Measurements from ENCODE around the gene ERFE.

Gene ERFE

DNA sequence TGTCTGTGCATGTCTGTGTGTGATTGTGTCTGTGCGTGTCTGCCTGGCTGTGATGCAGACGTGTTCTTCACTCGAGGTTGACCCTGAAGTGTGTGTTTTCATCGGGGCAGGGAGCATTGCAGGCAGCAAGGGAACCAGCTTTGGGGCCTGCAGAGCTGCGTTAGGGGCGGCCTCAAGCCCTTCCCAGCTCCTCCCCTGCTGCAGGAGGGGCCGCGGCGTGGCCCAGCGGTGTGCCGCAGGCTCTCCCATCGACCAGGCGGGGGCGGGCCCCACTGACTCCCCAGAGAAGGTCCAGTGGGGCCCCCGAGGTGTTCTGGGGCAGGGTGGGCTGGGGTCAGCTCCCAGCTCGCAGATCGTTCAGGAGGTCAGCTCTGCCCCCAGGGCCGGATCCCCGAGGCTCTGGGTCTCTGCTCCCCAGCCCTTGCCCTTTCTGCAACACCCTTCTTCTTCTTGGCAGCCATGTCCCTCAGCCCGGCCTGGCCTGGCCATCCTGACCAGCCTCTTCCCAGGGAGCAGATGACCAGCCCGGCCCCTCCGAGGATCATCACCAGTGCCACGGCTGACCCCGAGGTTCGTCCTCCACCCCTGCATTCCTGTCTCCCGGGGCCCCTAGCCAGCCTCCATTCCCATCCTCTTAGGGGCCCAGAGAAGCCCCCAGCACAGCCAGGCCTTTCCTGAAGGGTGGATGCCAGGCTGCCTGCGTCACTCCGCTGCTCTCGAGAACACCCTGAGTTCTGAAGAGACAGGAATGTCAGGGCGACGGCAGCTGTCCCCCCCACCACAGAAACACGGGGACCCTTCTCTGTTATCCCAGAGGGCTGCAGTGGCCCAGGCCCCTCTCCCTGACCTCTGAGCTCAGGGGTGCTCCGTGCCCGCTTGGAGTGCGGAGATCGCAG, 31.4 kb upstream of the ERFE start:
- peak; percentile 10 for DNase-seq (ENCODE audit: extremely low read depth, low read depth)
- TF ChIP-seq CTCF (IDR thresholded peaks at IDR 0.05; ENCODE audit: low read depth, low read length) = peak; percentile 5; the same call in 1 of the 2 replicates

DNA sequence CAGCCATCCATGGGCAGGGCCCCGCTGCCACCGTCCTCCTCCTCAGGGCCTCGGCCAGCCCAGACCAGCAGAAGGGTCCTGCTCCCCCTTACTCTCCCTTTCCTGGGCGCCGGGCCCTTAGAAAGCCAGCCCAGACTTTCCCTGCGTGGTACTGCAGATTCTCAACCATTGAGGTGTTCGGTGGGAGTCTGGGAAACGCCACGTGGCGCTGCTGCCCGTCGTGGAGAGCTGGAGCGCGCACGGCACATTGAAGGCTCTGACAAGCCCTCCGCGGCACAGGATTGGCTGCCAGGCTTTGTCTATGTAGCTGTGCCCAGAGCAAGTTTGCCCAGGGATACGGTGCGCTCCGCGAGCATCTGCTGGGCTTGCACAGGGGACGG, 30.7 kb upstream of the ERFE start:
- TF ChIP-seq CTCF (IDR thresholded peaks at IDR 0.05; ENCODE audit: low read depth, low read length) = no peak
- DNase-seq (ENCODE audit: extremely low read depth, low read depth) = no peak

DNA sequence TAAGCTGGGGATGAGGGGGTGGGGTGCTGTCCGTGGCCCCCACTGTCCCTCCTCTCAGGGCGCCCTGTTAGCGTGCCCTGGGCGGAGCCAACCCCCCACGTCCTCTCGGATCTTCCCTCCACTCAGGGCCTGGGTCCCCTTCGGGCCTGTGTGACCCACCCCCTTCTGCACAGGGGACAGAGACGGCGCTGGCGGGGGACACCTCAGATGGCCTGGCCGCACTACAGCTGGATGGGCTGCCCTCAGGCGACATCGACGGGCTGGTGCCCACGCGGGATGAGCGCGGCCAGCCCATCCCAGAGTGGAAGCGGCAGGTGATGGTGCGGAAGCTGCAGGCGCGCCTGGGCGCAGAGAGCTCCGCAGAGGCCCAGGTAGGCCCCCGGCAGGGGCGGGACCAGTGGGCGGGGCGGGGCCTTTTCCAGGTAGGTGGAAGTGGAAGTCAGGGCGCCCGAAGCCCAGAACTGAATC, 30.2 kb upstream of the ERFE start:
- no peak for DNase-seq (ENCODE audit: extremely low read depth, low read depth)
- no peak for TF ChIP-seq CTCF (IDR thresholded peaks at IDR 0.05; ENCODE audit: low read depth, low read length)

DNA sequence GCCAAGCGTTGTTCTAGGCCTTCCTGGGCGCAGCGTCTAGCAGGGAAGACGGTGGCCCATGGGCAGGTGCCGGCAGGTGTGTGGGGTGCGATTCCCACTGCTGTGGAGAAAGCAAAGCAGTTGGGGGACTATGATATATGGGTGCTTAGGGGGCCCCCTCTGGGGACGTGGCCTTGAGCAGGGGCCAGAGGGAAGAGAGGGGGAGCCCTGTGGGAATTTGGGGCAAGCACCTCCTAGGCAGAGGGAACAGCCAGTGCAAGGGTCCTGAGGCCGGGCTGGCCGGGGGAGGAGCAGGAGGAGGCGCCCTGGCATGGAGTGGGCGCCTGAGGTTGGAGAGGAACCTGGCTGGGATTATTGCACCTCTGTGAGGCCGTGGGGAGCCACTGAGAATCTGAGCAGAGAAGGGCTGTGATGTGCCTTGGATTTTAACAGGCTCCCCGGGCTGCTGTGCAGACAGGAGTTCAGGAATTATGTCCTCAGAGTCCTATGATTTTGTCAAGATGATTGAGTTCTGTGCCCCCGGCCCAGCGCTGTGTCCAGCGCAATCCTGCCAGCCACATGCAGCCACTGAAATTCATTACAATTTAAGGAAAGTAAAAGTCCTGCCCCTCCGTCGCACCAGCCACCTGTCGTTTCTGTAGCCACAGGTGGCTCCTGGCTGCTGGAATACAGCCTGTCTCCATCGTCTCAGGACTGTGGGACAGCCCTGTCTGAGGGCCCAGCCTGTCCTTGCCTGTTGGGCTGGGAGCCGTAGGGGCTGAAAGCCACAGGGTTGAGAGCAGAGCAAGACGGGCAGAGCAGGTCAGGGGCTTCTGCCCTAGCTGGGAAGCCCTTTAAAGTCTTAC, 29.4 kb upstream of the ERFE start:
- no peak for TF ChIP-seq CTCF (IDR thresholded peaks at IDR 0.05; ENCODE audit: low read depth, low read length)
- no peak for DNase-seq (ENCODE audit: extremely low read depth, low read depth)

- TF ChIP-seq CTCF (IDR thresholded peaks at IDR 0.05; ENCODE audit: low read depth, low read length) = no peak
- no peak for DNase-seq (ENCODE audit: extremely low read depth, low read depth)
These were observed 28.6 kb upstream of the ERFE start for GRCh38 chr2:238130111-238130695.

GRCh38 chr2:238130696-238131628, 27.8 kb upstream of the ERFE start:
- no peak for TF ChIP-seq CTCF (IDR thresholded peaks at IDR 0.05; ENCODE audit: low read depth, low read length)

More at GRCh38 chr2:238130696-238131628, 27.8 kb upstream of the ERFE start:
- no peak for DNase-seq (ENCODE audit: extremely low read depth, low read depth)

Data from AG09319 (cell line).